Lower leg skin (tissue), 3 donors: ENCODE results near the gene NPAP1.

Source experiments
- CTCF ChIP-seq, 3 donors: fragments of 450-650 bp; IDR thresholded peaks; one replicate each; pipeline ENCODE4 v1.5.1; 2016; ENCODE audit warnings: antibody characterized with exemption in 3 of 3, mild to moderate bottlenecking in 3 of 3, moderate library complexity in 2 of 3
- POLR2A ChIP-seq, 2 donors: fragments of 450-650 bp; IDR thresholded peaks; one replicate each; pipeline ENCODE4 v1.6.1; 2016 to 2017; ENCODE audit warnings: antibody characterized with exemption in 2 of 2, mild to moderate bottlenecking in 1 of 2, moderate library complexity in 1 of 2

GRCh38 chr15:24729760-24730159, 54.2 kb downstream of the NPAP1 start:
- no peak for TF ChIP-seq CTCF (IDR thresholded peaks at IDR 0.05)
- TF ChIP-seq POLR2A (IDR thresholded peaks at IDR 0.05) = no peak
